Mesenchymal stem cell (in vitro differentiated cells and primary cell): ENCODE data around the gene UAP1L1. TPM values are rescaled to one million over a fixed set of nuclear protein-coding genes. Genes with fewer than 3 reads are reported as not detected.

Source experiments
- DNase-seq: peaks from one replicate; pipeline ENCODE4 v3.0.0-alpha.2; 2013
- H2AFZ ChIP-seq: one replicate; pipeline ENCODE4 v1.6.1; 2013; ENCODE audit warnings: low read depth, mild to moderate bottlenecking, control low read depth, inconsistent platforms, low read length, moderate library complexity
- H2AK5ac ChIP-seq: 2 replicates; pipeline ENCODE4 v1.6.1; 2013; ENCODE audit warnings: low read length, moderate library complexity, mild to moderate bottlenecking, inconsistent platforms; ENCODE audit not compliant: severe bottlenecking
- H2BK120ac ChIP-seq: one replicate; pipeline ENCODE4 v1.6.1; 2013; ENCODE audit warnings: low read depth, mild to moderate bottlenecking, inconsistent platforms, low read length, moderate library complexity
- H2BK12ac ChIP-seq, 2 experiments: one replicate each; pipeline ENCODE4 v1.6.1; 2013; ENCODE audit warnings: inconsistent platforms in 2 of 2, low read length in 2 of 2, mild to moderate bottlenecking in 2 of 2, moderate library complexity in 2 of 2, control low read depth in 1 of 2
- H2BK15ac ChIP-seq: one replicate; pipeline ENCODE4 v1.6.1; 2013; ENCODE audit warnings: mild to moderate bottlenecking, low read depth, inconsistent platforms; ENCODE audit not compliant: poor library complexity, severe bottlenecking
- H2BK5ac ChIP-seq: 2 replicates; pipeline ENCODE4 v1.6.1; 2013; ENCODE audit warnings: low read depth, mild to moderate bottlenecking, low read length, control low read depth, inconsistent platforms; ENCODE audit not compliant: poor library complexity, severe bottlenecking
- H3K14ac ChIP-seq, 2 experiments: one replicate each; pipeline ENCODE4 v1.6.1; 2013; ENCODE audit warnings: inconsistent platforms in 2 of 2, low read length in 2 of 2, control low read depth in 1 of 2, mild to moderate bottlenecking in 1 of 2, moderate library complexity in 1 of 2
- H3K18ac ChIP-seq, 2 experiments: one replicate each; pipeline ENCODE4 v1.6.1; 2013; ENCODE audit warnings: inconsistent platforms in 2 of 2, low read length in 2 of 2, control low read depth in 1 of 2, low read depth in 1 of 2, mild to moderate bottlenecking in 1 of 2
- H3K23ac ChIP-seq, 2 experiments: one replicate each; pipeline ENCODE4 v1.6.1; 2013; ENCODE audit warnings: inconsistent platforms in 2 of 2, low read length in 2 of 2, mild to moderate bottlenecking in 2 of 2, moderate library complexity in 2 of 2, control low read depth in 1 of 2
- H3K27ac ChIP-seq: 2 replicates; pipeline ENCODE4 v1.5.1; 2013; ENCODE audit warnings: mild to moderate bottlenecking, moderate library complexity, low read length, control low read depth, inconsistent platforms; ENCODE audit not compliant: poor library complexity, severe bottlenecking
- H3K27me3 ChIP-seq, 2 experiments: 2 replicates each; pipeline versions ENCODE4 v1.6.1 to v1.7.0; 2013; ENCODE audit warnings: low read length in 2 of 2, mild to moderate bottlenecking in 2 of 2, moderate library complexity in 2 of 2, control low read depth in 1 of 2, inconsistent platforms in 1 of 2; ENCODE audit not compliant: control insufficient read depth in 1 of 2, insufficient read depth in 1 of 2
- H3K36me3 ChIP-seq, 2 experiments: 2 replicates each; pipeline versions ENCODE4 v1.6.1 to v1.7.0; 2013; ENCODE audit warnings: low read length in 2 of 2, control low read depth in 1 of 2, inconsistent platforms in 1 of 2, low read depth in 1 of 2, mild to moderate bottlenecking in 1 of 2; ENCODE audit not compliant: insufficient read depth in 2 of 2, control insufficient read depth in 1 of 2
- H3K4ac ChIP-seq, 2 experiments: one replicate each; pipeline ENCODE4 v1.6.1; 2013; ENCODE audit warnings: inconsistent platforms in 2 of 2, low read length in 2 of 2, mild to moderate bottlenecking in 2 of 2, moderate library complexity in 2 of 2, control low read depth in 1 of 2, low read depth in 1 of 2
- H3K4me1 ChIP-seq: 2 replicates; pipeline ENCODE4 v1.6.1; 2013; ENCODE audit warnings: low read depth, low read length, control low read depth; ENCODE audit not compliant: control insufficient read depth, insufficient read depth
- H3K4me2 ChIP-seq: 2 replicates; pipeline ENCODE4 v1.6.1; 2013; ENCODE audit warnings: low read length, mild to moderate bottlenecking, inconsistent platforms; ENCODE audit not compliant: poor library complexity, severe bottlenecking
- H3K4me3 ChIP-seq, 2 experiments: 2 replicates each; pipeline versions ENCODE4 v1.5.1 to v1.7.0; 2013; ENCODE audit warnings: low read length in 2 of 2, mild to moderate bottlenecking in 2 of 2, control low read depth in 1 of 2, low read depth in 1 of 2; ENCODE audit not compliant: insufficient read depth in 1 of 2
- H3K79me1 ChIP-seq: replicated peaks from 2 replicates; pipeline ENCODE4 v1.6.1; 2013; ENCODE audit warnings: mild to moderate bottlenecking, control low read depth, low read length, inconsistent platforms; ENCODE audit not compliant: poor library complexity, severe bottlenecking
- H3K9ac ChIP-seq: 2 replicates; pipeline ENCODE4 v1.7.0; 2013; ENCODE audit warnings: mild to moderate bottlenecking, low read length, moderate library complexity
- H3K9me3 ChIP-seq: 2 replicates; pipeline ENCODE4 v1.7.0; 2013; ENCODE audit warnings: mild to moderate bottlenecking, low read length; ENCODE audit not compliant: control insufficient read depth
- H4K8ac ChIP-seq: one replicate; pipeline ENCODE4 v1.6.1; 2013; ENCODE audit warnings: inconsistent platforms, mild to moderate bottlenecking, low read length, moderate library complexity
- H4K91ac ChIP-seq: one replicate; pipeline ENCODE4 v1.6.1; 2013; ENCODE audit warnings: mild to moderate bottlenecking, low read length, inconsistent platforms
- WGBS: methylation state at CpG from one replicate; pipeline ENCODE4 v1.1.7; 2013; ENCODE audit warnings: mixed read lengths; 5-methylcytosine and 5-hydroxymethylcytosine counted together
- polyA plus RNA-seq, 2 experiments: library from polyadenylated mRNA; stranded (reverse); fragments of 200-250 nt; gene quantifications; one replicate each; pipeline ENCODE4 v1.2.3, GENCODE V29; 2013

UAP1L1 gene, protein sequence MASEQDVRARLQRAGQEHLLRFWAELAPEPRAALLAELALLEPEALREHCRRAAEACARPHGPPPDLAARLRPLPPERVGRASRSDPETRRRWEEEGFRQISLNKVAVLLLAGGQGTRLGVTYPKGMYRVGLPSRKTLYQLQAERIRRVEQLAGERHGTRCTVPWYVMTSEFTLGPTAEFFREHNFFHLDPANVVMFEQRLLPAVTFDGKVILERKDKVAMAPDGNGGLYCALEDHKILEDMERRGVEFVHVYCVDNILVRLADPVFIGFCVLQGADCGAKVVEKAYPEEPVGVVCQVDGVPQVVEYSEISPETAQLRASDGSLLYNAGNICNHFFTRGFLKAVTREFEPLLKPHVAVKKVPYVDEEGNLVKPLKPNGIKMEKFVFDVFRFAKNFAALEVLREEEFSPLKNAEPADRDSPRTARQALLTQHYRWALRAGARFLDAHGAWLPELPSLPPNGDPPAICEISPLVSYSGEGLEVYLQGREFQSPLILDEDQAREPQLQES
- polyA plus RNA-seq (2013, experiment 1 of 2) = 27.8 TPM
- 27.0 TPM for polyA plus RNA-seq (2013, experiment 2 of 2)

DNA sequence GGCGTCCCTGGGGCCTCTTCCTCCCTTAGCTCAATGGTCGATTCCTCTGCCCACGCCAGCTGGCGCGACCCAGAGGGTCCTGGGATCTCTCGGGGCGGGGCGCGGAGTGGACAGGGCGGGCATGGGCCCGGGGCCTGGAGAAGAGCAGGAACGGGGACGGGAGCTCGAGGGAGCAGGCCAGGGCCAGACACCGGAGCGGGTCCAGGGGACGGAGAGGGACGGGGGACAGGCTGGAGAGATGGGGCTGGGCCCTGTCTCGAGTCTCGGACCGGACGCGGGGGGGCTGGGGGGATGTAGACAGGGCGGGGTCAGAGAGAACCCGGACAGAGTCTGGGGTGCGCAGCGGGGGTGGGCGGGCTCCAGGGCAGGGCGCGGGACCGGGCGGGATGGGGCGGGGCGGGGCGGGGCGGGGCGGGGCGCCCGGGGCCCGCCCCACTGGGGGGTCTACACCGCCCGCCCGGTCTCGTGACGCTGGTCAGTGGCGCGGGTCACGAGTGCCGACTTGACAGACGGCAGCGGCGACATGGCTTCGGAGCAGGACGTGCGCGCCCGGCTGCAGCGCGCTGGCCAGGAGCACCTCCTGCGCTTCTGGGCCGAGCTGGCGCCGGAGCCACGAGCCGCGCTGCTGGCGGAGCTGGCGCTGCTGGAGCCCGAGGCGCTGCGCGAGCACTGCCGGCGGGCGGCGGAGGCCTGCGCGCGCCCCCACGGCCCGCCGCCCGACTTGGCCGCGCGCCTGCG lies at the start of gene UAP1L1:
TSS of gene UAP1L1 (plus strand) at position 508 of the 738 bp plus-strand sequence. CDS start at position 524, 16 bp downstream.
- peaks cover 27% of the 10 kb centered on the region for H3K79me1 ChIP-seq
- peak within 1 kb of the TSS; percentile 75 to 96 for H3K18ac ChIP-seq
- no peak within 1 kb of the TSS for H3K27ac ChIP-seq
- no peak within 1 kb of the TSS for H2AK5ac ChIP-seq
- peaks cover 25% of the 10 kb centered on the region for H3K4me1 ChIP-seq
- H2BK15ac ChIP-seq = peak within 1 kb of the TSS; percentile 95
- H3K36me3 ChIP-seq = peaks cover 35 to 36% of the 10 kb centered on the region in 2 experiments
- peak within 1 kb of the TSS; percentile 70 to 95 for H3K4ac ChIP-seq
- H3K14ac ChIP-seq = peak within 1 kb of the TSS in 1 of 2 experiments; percentile 99
- H2BK5ac ChIP-seq = no peak within 1 kb of the TSS
- peak within 1 kb of the TSS in 1 of 2 experiments; percentile 84 for H3K23ac ChIP-seq
- peak within 1 kb of the TSS; percentile 56 for H2AFZ ChIP-seq
- no peaks in the 10 kb centered on the region for H3K27me3 ChIP-seq
- peak within 1 kb of the TSS in 1 of 2 experiments; percentile 90 for H2BK12ac ChIP-seq
- H2BK120ac ChIP-seq = peak within 1 kb of the TSS; percentile 68
- H3K4me3 ChIP-seq = peak within 1 kb of the TSS; percentile 76 to 88
- no peaks in the 10 kb centered on the region for H3K9me3 ChIP-seq
- 3% methylated on average over 55 of the region's 87 CpGs for WGBS
- H4K91ac ChIP-seq = peak within 1 kb of the TSS; percentile 91
- peak within 1 kb of the TSS; percentile 80 for H3K9ac ChIP-seq
- H3K4me2 ChIP-seq = peak within 1 kb of the TSS; percentile 92
- H4K8ac ChIP-seq = peak within 1 kb of the TSS; percentile 79
- peak; percentile 72 for DNase-seq

DNA sequence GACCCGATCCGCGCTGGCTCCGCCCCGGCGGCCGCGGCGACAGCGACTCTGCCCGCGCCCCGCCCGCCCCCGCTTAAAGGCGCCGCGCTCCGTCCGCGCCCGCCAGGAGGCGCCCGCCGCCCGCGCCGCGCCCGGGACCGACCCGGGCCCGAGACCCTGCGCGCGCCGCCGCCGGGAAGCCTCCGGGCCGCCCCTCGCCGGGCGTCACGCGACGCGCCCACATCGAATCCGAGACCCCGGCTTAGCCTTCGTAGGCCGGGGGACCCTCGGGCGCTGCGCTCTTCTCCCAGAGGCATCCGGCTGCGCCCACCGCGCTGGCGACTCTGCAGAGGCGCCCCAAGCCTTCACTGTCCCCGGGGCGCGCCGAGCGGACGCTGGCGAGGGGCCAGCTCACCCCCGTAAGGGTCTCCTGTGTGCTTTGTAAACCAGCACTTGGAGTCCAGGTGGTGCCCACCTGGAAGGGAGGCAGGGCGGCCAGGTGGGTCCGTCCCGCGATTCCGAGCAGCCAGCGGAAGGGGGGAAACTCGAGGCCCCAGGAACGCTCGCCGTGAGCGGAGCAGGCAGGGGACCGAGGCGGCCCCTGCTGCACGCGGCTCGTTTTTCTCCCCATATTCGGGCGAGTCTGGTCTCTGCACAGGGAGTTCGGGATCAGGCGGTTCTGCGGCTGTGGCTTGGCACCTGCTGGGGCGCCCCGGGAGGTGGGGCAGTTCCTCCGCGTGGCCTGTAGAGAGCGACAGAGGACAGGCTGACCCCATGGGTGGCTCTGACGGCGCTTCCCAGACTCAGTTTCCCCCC lies 48.9 kb upstream of the UAP1L1 start:
- 3% methylated on average over 71 of the region's 98 CpGs for WGBS

DNA sequence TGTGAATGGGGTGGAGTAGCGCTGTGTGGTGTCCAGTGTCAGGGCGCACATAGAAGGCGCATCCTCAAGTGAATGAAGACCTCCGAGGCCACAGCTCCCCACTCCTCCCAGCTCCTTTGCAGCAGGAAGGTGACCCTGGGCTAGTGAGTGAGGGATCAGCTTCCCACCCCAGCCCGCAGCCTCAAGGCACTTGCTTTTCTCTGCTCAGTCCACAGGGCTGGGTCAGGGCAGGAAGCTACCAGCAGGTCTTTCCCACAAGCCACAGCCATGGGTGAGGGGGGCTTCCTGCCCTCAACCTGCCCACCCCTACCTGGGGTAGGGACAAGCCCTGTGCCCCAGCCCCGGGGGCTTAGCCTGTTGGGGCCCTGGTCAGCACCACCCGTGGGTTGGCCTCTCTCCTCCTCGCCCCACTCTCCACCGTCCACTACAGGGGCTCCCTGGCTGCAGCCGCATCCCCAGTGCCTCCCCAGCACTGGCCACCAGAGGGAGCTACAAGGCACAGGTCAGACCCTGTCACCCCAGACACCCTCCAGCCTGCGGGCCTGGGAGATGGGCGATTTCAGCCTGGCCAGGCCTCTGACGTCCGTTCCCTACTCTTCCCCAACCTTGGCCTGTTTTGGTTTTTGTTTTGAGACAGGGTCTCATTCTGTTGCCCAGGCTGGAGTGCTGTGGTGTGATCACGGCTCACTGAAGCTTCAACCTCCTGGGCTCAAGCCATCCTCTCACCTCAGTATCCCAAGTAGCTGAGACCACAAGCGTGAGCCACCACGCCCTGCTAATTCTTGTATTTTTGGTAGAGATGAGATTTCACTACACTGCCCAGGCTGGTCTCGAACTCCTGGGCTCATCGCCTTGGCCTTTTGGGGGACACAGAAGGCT lies 48.0 kb upstream of the UAP1L1 start:
- H3K9me3 ChIP-seq = no peaks in the 10 kb centered on the region
- no peak overlapping the region for H2BK120ac ChIP-seq
- no peak overlapping the region for H2AK5ac ChIP-seq
- peaks cover 28% of the 10 kb centered on the region for H3K4me1 ChIP-seq
- H3K4me3 ChIP-seq = peak overlapping the region in 1 of 2 experiments; percentile 77
- no peaks in the 10 kb centered on the region for H3K79me1 ChIP-seq
- no peak overlapping the region for H3K14ac ChIP-seq
- peak; percentile 75 for DNase-seq
- no peaks in the 10 kb centered on the region for H3K36me3 ChIP-seq
- no peak overlapping the region for H4K8ac ChIP-seq
- no peak overlapping the region for H3K4ac ChIP-seq
- peak overlapping the region; percentile 87 for H3K4me2 ChIP-seq
- H2AFZ ChIP-seq = no peak overlapping the region
- H3K18ac ChIP-seq = peak overlapping the region in 1 of 2 experiments; percentile 8
- no peak overlapping the region for H2BK15ac ChIP-seq
- WGBS = 42% methylated on average over 16 of the region's 19 CpGs
- H3K23ac ChIP-seq = no peak overlapping the region
- H3K9ac ChIP-seq = no peak overlapping the region
- no peak overlapping the region for H3K27ac ChIP-seq
- H3K27me3 ChIP-seq = peaks cover 4 to 11% of the 10 kb centered on the region in 2 experiments
- peak overlapping the region in 1 of 2 experiments; percentile 25 for H2BK12ac ChIP-seq
- no peak overlapping the region for H4K91ac ChIP-seq
- H2BK5ac ChIP-seq = no peak overlapping the region

More for the DNA sequence above, 48.9 kb upstream of the UAP1L1 start:
- Histone ChIP-seq H3K79me1 (no peaks in the 10 kb centered on the region), H3K23ac (peak overlapping the region in 1 of 2 experiments; percentile 16), H3K4me1 (peaks cover 33% of the 10 kb centered on the region), H3K4me2 (peak overlapping the region; percentile 87), H3K14ac (no peak overlapping the region), H3K27ac (no peak overlapping the region), H4K91ac (peak overlapping the region; percentile 76), H2BK5ac (no peak overlapping the region), H3K9me3 (no peaks in the 10 kb centered on the region), H2AK5ac (no peak overlapping the region), H2AFZ (peak overlapping the region; percentile 42), H3K4me3 (peak overlapping the region; percentile 55 to 77), H2BK12ac (no peak overlapping the region), H4K8ac (peak overlapping the region; percentile 42), H3K27me3 (peaks cover 4 to 6% of the 10 kb centered on the region in 2 experiments), H3K4ac (no peak overlapping the region), H3K36me3 (no peaks in the 10 kb centered on the region), H3K18ac (peak overlapping the region in 1 of 2 experiments; percentile 9), H2BK15ac (peak overlapping the region; percentile 71), H3K9ac (peak overlapping the region; percentile 58), H2BK120ac (no peak overlapping the region)
- peak; percentile 41 for DNase-seq
